Measurements from ENCODE around the gene SETMAR.

Gene SETMAR

DNA sequence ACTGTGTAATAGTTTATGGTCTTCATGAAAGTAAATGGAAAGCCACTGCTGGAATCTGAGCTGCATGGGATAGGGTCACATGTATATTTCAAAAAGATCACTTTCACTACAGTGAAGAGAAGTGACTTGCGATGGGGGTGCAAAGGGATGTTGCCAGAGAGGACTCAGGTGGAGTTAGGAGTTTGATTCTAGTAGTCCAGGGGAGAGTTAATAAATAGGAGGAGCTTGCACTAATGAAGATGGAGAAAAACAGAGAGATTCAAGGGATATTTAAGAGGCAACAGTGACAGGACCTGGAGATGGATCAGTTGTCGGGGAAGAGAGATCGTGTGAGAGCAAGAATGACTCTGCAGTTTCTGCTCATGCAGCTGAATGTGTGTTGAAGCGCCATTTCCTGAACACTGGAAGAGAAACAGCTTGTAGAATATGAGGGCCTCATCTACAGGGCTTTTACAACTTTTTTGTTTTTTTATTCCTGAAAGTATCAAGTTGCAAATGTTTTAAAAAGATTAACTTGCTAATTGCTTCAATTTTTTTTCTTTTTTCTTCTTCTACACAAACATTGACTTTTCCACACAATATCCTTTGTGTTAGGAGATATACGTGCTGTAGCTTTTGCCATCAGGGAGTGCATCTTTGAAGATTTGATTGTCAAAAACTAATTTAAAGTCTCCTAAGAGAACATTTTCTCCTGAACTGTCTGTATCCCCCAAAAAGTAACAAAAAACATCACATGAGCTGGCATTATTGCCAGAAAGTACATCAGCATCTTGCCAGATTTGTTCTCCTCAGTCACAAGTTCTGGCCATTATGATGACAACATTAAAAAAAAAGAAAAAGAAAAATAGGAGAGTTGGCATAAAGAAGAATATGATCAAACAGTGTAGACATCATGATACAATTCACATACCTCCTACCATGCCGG is 37.5 kb downstream of the SETMAR start:
- DNase-seq (ENCODE audit: insufficient read length, low spot score) (no peak), FAIRE-seq (no peak)
- TF ChIP-seq POLR2AphosphoS5 (IDR thresholded peaks at IDR 0.05; ENCODE audit: low read depth, low read length) (no peak), TAF1 (IDR thresholded peaks at IDR 0.05; ENCODE audit: low read depth, low read length) (no peak), POU2F2 (IDR thresholded peaks at IDR 0.05; ENCODE audit: low read depth, low read length) (no peak), SPI1 (IDR thresholded peaks at IDR 0.05; ENCODE audit: low read depth, low read length) (no peak), PAX5 (IDR thresholded peaks at IDR 0.05; ENCODE audit: insufficient read depth, low read length, severe bottlenecking) (no peak), POLR2A (IDR thresholded peaks at IDR 0.05; ENCODE audit: low read depth, low read length) (no peak)

DNA sequence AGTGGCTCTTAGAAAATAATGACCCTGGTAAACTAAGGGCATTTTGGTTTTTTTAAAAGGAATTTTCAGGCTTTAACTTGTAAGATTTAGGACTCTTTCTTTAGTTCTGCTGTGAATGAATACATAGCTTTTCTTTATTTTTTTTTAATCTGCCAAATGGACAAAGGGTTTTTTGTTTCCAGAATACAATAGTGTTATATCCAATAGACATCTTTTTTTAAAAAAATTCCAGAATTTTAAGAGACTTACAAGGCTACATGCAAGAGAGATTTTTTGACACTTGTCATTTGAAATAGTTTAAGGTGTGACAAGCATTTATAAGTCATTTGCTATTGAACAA is 38.1 kb downstream of the SETMAR start:
- TF ChIP-seq PAX5 (IDR thresholded peaks at IDR 0.05; ENCODE audit: insufficient read depth, low read length, severe bottlenecking) (no peak), POLR2A (IDR thresholded peaks at IDR 0.05; ENCODE audit: low read depth, low read length) (no peak), POLR2AphosphoS5 (IDR thresholded peaks at IDR 0.05; ENCODE audit: low read depth, low read length) (no peak), POU2F2 (IDR thresholded peaks at IDR 0.05; ENCODE audit: low read depth, low read length) (no peak), TAF1 (IDR thresholded peaks at IDR 0.05; ENCODE audit: low read depth, low read length) (no peak), SPI1 (IDR thresholded peaks at IDR 0.05; ENCODE audit: low read depth, low read length) (no peak)
- FAIRE-seq (no peak), DNase-seq (ENCODE audit: insufficient read length, low spot score) (no peak)

GRCh38 chr3:4343258-4343657 is 40.1 kb downstream of the SETMAR start:
- DNase-seq (ENCODE audit: insufficient read length, low spot score) (no peak), FAIRE-seq (no peak)
- TF ChIP-seq POLR2AphosphoS5 (IDR thresholded peaks at IDR 0.05; ENCODE audit: low read depth, low read length) (no peak), POLR2A (IDR thresholded peaks at IDR 0.05; ENCODE audit: low read depth, low read length) (no peak), SPI1 (IDR thresholded peaks at IDR 0.05; ENCODE audit: low read depth, low read length) (no peak), POU2F2 (IDR thresholded peaks at IDR 0.05; ENCODE audit: low read depth, low read length) (no peak), PAX5 (IDR thresholded peaks at IDR 0.05; ENCODE audit: insufficient read depth, low read length, severe bottlenecking) (no peak), TAF1 (IDR thresholded peaks at IDR 0.05; ENCODE audit: low read depth, low read length) (no peak)

- FAIRE-seq (peak; percentile 20), DNase-seq (ENCODE audit: insufficient read length, low spot score) (peak; percentile 32)
- no peak for TF ChIP-seq SPI1 (IDR thresholded peaks at IDR 0.05; ENCODE audit: low read depth, low read length)
- no peak for TF ChIP-seq POU2F2 (IDR thresholded peaks at IDR 0.05; ENCODE audit: low read depth, low read length)
- TF ChIP-seq POLR2AphosphoS5 (IDR thresholded peaks at IDR 0.05; ENCODE audit: low read depth, low read length), result no peak
- no peak for TF ChIP-seq TAF1 (IDR thresholded peaks at IDR 0.05; ENCODE audit: low read depth, low read length)
- TF ChIP-seq POLR2A (IDR thresholded peaks at IDR 0.05; ENCODE audit: low read depth, low read length), result no peak
- no peak for TF ChIP-seq PAX5 (IDR thresholded peaks at IDR 0.05; ENCODE audit: insufficient read depth, low read length, severe bottlenecking)
These were observed 47.6 kb downstream of the SETMAR start for GRCh38 chr3:4350789-4351163.

- FAIRE-seq (no peak), DNase-seq (ENCODE audit: insufficient read length, low spot score) (no peak)
- TF ChIP-seq SPI1 (IDR thresholded peaks at IDR 0.05; ENCODE audit: low read depth, low read length), result no peak
- TF ChIP-seq POU2F2 (IDR thresholded peaks at IDR 0.05; ENCODE audit: low read depth, low read length), result no peak
- TF ChIP-seq POLR2A (IDR thresholded peaks at IDR 0.05; ENCODE audit: low read depth, low read length), result no peak
- TF ChIP-seq TAF1 (IDR thresholded peaks at IDR 0.05; ENCODE audit: low read depth, low read length), result no peak
- no peak for TF ChIP-seq POLR2AphosphoS5 (IDR thresholded peaks at IDR 0.05; ENCODE audit: low read depth, low read length)
- TF ChIP-seq PAX5 (IDR thresholded peaks at IDR 0.05; ENCODE audit: insufficient read depth, low read length, severe bottlenecking), result no peak
These were observed 48.1 kb downstream of the SETMAR start for GRCh38 chr3:4351164-4351855.

DNA sequence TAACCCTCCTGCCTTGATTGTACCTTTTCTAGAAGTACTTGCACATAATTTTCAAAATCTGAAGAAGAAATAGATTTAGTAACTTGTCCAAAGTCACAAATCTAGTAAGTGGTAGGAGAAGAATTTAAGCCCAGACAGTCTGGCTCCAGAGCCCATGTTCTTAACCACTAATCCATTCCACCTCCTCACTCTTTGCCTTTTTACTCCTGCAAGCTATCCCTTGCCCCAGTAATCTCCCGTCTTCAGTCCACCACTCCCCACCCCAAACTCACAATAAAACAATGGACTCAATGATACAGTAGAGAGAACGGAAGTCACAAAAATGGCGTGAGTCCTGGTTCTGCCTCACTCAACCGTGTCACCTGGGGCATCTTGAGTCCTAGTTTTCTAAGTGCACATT is 48.7 kb downstream of the SETMAR start:
- no peak for DNase-seq (ENCODE audit: insufficient read length, low spot score)
- no peak for FAIRE-seq
- TF ChIP-seq POLR2AphosphoS5 (IDR thresholded peaks at IDR 0.05; ENCODE audit: low read depth, low read length) (no peak), PAX5 (IDR thresholded peaks at IDR 0.05; ENCODE audit: insufficient read depth, low read length, severe bottlenecking) (no peak), TAF1 (IDR thresholded peaks at IDR 0.05; ENCODE audit: low read depth, low read length) (no peak), SPI1 (IDR thresholded peaks at IDR 0.05; ENCODE audit: low read depth, low read length) (no peak), POU2F2 (IDR thresholded peaks at IDR 0.05; ENCODE audit: low read depth, low read length) (no peak), POLR2A (IDR thresholded peaks at IDR 0.05; ENCODE audit: low read depth, low read length) (no peak)

DNA sequence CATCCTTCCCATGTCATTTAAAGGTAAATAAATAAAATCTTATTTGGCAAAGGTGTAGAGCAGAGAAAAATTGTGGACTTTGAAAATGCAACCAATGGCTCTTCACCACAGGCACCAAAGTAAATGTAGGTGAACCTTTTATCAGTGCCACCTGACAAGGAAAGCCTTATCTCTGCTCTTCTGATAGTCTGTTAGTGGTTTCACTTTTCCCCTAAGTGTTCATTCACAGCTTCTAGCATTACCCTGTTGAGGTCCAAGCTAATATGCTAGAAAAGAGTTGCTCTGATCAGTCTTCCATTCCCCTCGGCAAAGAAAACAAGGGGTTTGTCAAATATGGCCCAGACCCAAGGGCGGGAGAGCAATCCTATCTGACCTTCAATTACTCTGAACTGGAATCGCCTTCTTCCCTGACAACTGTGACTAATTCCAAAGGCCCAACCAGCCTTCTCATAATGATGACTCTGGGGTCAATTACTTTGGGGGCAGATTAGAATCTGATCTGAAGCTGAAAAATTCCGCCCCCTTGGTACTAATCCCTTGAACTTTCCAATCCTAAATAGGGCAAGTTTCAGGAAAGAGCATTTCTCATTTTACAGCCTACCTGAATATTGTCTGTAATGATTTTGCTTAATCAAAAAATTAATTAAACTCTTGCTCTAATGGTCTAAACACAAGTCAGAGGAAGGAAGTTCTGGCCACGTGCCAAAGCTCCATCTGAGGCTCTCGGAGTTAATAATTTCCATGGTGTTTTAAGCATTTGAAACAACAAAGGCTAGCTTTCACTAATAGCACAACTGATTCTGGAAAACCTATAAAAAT is 52.4 kb downstream of the SETMAR start:
- no peak for FAIRE-seq
- TF ChIP-seq POLR2A (IDR thresholded peaks at IDR 0.05; ENCODE audit: low read depth, low read length) (no peak), TAF1 (IDR thresholded peaks at IDR 0.05; ENCODE audit: low read depth, low read length) (no peak)
- DNase-seq (ENCODE audit: insufficient read length, low spot score), result no peak

GRCh38 chr3:4356220-4356540 is 53.0 kb downstream of the SETMAR start:
- TF ChIP-seq POLR2A (IDR thresholded peaks at IDR 0.05; ENCODE audit: low read depth, low read length), result no peak
- no peak for TF ChIP-seq TAF1 (IDR thresholded peaks at IDR 0.05; ENCODE audit: low read depth, low read length)
- TF ChIP-seq SPI1 (IDR thresholded peaks at IDR 0.05; ENCODE audit: low read depth, low read length), result no peak
- no peak for TF ChIP-seq POU2F2 (IDR thresholded peaks at IDR 0.05; ENCODE audit: low read depth, low read length)
- TF ChIP-seq POLR2AphosphoS5 (IDR thresholded peaks at IDR 0.05; ENCODE audit: low read depth, low read length), result no peak
- TF ChIP-seq PAX5 (IDR thresholded peaks at IDR 0.05; ENCODE audit: insufficient read depth, low read length, severe bottlenecking), result no peak
- DNase-seq (ENCODE audit: insufficient read length, low spot score) (no peak), FAIRE-seq (no peak)
